ENCODE measurements around the gene KLF2.
A peak's percentile ranks its signal among the peaks of the same experiment; 100 is the strongest.

KLF2 gene

DNA sequence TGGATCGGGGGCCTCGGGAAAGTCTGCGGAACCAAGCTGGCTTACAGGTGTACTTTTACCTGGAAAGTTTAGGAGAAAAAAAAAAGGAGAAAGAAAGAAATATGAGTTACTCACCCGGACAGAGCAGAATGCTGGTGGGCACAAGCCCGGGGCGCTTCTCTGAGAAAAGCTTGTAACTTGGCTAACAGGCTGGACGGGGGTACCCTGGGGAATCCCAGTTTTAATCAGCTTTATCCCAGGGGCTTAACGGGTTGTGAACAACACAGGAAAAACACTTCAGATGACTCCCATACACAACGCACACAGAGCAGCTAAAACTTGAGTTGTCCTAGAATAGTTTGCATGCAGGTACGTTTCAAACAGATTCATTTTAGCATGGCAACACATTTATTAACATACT is 37.3 kb downstream of the KLF2 start:
- DNase-seq (ENCODE audit: extremely low read depth in 1 of 2, low read depth in 1 of 2): no peak

DNA sequence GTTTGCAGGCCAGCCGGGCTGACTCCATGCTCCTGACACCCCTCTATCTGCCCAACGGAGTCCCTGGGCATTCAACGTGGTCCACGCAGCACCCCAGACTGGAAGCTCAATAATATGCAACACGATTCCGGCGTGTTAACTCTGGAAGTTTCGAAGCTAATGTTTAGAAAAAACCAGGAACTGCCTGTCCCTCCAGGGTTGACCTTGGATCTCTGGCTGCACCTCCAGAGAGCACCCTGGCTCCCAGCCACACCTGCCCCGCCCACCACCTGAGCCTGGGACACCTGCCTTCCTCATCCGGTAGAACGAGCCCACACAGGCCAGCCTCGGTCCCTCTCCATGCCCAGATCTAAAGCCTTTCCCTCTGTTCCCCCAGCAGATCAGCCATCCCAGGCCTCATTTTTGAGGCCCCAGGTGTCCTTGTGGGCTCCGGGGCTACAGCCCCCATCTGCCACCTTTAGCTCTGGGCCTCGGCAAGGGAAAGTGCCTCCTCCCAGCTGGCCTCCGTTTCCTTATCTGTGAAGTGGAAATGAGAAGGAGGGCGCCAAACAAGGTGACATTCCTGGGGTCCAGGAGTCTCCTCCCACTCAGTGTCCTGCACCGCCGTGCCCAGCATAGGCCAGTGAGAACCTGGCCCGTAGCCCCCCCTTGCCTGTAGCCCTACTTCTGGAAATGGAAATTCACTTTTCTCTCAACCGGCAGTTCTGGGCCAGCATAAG is 38.7 kb downstream of the KLF2 start:
- no peak for DNase-seq (ENCODE audit: extremely low read depth in 1 of 2, low read depth in 1 of 2)

DNA sequence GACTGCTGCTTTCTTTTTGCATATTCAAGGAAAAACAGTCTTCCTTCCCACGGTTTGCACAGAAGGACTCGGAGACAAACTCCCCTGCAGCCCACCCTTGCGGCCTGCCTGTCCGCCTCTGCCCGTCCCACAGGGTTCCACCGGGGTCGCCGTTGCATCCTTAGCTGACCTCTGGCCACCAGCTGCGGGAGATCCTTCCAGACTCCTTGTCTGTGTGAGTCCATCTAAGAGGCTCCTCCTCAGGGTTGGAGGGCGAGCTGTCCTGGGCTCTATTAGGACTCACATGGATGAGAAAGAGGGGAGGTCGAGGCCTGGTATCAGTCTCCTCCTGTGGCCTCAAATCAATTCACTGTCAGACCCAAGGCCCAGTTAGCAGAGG is 39.2 kb downstream of the KLF2 start:
- no peak for DNase-seq (ENCODE audit: extremely low read depth in 1 of 2, low read depth in 1 of 2)

DNA sequence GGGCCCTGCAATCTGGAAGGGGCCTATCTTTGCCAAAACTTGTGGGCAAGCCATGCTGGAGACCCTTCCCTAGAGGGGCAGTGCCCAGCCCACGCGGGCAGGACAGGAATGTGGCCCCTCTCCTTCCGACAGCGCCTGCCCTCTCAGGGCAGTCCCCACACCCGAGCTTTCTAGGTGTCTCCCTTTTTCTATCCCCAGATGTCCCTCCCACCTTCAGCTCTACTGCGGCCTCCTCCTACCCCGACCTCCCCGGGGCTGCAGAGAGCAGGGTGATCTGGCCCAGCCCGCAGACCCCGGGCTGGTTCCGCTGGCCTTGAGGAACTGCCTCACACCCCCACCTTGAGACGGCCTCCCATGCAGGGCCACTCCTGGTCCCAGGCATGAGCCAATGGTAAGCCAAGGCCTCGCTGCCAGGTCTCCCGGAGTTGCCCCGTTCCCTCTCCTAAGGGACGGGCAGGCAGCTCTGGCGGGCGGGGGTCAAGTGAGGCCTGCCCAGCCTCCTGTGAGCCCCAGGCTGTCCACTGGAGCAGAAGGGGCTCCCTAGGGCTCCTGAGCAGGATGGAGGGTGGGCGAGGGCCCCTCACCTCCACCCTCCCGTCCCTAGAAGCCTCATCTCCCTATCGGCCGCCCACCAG is 39.7 kb downstream of the KLF2 start:
- DNase-seq (ENCODE audit: extremely low read depth in 1 of 2, low read depth in 1 of 2): no peak

DNA sequence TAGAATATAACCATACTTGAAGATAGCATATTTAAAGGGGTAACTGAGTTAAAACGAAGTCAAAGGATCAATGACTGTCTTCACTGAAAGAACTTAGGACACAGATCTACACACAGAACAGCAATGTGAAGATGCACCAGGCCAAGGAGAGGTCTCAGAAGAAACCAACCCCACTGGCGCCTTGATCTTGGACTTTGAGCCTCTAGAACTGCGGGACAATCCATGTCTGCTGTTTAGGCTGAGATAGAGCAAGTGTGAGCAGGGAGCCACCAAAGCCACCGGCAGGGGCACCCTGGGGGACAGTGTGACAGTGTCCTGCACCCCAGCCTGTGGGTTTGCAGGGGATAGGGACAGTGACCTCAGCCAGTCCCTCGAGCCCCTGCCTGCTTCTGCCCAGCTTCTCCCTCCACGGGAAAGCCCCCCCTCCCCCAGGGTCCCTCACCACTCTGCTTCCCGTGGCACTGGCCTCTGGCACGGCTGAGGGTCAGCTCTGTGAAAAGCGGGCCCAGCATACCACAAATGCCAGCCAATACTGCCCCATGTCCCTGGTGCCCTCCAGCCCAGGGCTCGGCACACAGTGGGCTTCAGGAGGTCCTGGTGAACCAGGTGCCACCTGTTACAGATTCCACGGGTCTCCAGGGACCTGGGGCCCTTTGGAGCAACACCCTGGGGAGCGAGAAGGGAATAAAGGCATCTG is 40.8 kb downstream of the KLF2 start:
- DNase-seq (ENCODE audit: extremely low read depth in 1 of 2, low read depth in 1 of 2): no peak

DNA sequence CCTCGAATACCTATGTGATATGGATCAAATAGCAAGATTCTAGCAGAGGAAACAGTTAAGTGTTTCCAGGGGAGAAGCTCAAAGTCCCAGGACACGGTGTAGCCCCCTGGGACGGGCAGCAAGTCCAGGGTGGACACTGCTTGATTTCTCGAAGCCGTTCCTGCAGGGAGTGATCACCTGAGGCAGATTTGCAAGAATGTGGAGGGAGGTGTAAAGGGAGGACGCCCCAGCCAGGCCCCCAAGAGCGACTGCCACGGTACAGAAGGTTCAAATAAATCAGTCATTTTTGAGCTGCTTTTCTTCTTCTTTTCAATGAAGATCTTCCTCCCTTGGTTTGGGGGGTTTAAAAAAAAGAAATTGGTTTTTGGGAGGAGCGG is 41.4 kb downstream of the KLF2 start:
- DNase-seq (ENCODE audit: extremely low read depth in 1 of 2, low read depth in 1 of 2): no peak

DNA sequence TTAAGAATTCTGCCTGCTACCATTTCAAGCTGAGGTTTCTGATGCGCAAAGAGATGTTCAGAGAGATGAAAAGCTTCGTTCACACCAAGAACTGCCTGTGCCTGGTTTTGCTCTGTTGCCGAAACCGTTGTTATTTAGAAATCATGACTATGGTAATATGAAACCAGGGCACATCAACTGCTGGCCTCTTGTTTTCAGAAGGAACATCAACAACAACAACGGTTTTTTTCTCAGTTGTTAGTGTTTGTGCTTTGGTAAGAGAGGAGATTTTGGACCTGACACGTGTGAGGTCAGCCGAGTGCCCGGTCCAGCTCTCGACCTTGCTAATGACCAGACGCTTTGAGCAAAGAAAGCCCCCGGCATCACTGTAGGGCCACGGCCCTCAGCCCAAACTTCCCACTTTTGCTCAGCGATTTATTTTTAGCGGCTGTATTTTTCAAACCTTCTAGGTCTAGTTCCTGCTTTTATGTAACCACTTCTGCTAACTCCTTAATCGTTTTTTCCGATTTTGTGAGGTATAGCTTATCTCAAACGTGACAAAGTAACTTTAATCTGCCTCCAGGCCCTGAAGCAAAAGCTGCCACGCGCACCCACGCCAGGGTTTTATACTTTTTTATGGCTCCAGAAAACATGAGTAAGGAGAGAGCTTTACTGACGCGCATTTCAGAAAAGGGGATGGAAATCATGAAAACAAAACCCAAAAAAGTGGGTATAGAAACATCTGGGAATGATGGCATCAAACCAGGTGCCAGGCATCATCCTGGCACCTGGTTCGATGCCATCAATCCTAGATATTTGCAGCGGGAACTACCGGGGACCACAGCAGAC is 42.0 kb downstream of the KLF2 start:
- no peak for DNase-seq (ENCODE audit: extremely low read depth in 1 of 2, low read depth in 1 of 2)

DNA sequence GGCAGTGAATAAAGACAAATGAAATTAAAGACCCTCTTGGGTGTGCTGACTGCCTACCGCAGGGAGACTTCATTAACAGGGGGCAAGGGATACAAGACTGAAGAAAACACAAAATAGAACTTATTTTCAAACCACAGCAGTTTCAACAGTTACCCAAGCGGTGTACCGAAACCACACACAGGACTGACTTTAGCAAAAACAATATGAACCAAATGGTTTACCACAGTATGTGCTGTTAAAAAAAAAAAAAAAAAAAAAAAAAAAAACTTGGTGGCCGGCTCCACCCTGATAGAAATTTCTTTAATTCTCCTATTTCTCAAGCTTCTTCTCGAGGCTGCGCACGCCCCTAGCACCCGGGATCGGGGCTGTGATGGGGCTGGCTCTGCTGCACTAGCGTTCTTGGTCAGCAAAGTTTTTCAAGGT is 42.6 kb downstream of the KLF2 start:
- no peak for DNase-seq (ENCODE audit: extremely low read depth in 1 of 2, low read depth in 1 of 2)

DNA sequence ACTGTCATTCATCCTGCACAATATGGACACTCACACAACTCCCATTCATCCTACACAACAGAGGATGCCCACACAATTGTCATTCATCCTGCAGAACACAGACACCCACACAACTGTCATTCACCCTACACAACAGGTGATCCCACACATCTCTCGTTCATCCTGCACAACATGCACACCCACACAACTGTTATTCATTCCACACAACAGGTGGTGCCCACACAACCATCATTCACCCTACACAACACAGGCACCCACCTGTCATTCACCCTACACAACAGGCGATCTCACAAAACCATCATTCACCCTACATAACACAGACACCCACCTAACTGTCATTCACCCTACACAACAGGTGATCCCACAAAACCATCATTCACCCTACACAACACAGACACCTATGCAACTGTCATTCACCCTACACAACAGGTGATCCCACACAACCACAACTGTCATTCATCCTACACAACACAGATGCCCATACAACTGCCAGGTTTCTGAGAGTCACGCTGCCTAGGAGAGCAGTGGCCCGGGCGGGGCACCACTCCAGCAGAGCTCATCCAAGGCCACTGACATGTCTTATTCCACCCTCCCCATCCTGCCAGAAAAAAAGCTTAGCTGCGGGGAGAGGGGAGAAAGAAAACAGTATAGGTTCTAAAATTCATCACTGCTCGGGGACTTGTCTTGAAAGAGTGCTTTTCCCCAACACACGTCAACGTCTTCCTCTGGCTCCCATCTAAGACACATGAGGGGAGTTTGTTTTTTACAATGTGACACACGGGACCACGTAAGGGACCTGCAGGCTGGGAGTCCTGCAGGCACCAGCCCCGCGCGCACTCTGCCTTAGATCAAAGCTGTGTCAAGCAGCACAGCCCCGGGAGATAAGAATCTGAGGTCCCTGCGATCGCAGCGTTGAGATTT is 44.0 kb downstream of the KLF2 start:
- no peak for DNase-seq (ENCODE audit: extremely low read depth in 1 of 2, low read depth in 1 of 2)

DNA sequence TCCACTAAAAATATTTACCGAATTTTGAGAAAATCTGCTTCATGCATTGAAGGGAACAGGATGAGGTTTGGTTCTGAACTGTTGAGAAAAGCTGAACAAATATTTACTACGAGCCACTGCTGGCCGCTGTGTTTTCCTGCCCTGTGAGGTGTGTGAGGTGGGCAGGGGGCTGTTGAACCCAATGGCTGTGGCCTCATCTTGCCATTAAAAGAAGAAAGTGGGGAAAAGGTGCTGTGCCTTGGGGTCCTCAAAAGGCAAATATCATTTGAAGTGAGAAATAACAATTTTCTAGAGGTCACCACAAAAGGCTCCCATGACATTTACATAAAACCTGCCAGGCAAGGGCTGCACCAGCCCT is 44.7 kb downstream of the KLF2 start:
- DNase-seq (ENCODE audit: extremely low read depth in 1 of 2, low read depth in 1 of 2): no peak

DNA sequence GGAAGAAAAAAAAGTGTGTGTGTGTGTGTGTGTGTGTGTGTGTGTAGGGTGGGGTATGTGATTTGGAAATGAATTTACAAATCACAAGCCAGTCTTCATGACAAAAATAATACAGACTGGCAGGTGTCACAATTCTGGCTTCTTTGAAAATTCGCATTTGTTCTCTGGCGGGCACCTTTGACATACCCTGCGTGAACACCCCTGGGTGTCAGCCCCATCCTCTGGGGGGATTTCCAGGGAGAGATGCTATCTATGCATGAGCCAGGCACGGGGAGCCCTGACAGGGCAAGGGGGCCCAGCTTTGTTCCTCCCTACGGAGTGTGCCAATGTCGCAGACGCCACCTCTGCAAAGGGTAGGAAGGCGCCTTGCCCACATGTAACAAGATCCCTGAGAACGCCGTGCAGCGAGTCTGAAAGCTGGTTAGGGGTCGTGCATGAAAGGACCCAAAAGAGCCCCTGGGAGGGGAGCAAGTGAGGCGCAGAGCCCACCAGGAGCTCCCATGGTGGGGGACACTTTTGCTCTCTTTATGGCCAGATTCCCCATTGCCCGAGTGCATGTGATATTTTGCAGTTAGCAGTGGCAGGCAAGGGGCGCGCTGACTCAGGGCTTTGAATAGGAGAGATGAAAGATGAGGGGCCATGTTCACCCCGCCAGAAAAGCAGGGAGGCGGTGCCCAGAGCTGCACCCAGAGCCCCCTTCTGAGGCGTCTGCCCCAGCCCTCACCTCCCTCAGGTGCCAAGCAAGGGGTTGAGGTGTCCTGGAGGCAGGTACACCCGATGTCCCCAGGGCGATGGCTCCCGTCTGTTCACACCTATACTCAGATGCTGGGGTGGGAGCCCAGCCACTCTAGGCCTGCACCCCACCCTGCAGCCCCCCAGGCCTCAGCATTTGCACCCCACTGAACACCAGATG is 45.3 kb downstream of the KLF2 start:
- DNase-seq (ENCODE audit: extremely low read depth in 1 of 2, low read depth in 1 of 2): no peak

DNA sequence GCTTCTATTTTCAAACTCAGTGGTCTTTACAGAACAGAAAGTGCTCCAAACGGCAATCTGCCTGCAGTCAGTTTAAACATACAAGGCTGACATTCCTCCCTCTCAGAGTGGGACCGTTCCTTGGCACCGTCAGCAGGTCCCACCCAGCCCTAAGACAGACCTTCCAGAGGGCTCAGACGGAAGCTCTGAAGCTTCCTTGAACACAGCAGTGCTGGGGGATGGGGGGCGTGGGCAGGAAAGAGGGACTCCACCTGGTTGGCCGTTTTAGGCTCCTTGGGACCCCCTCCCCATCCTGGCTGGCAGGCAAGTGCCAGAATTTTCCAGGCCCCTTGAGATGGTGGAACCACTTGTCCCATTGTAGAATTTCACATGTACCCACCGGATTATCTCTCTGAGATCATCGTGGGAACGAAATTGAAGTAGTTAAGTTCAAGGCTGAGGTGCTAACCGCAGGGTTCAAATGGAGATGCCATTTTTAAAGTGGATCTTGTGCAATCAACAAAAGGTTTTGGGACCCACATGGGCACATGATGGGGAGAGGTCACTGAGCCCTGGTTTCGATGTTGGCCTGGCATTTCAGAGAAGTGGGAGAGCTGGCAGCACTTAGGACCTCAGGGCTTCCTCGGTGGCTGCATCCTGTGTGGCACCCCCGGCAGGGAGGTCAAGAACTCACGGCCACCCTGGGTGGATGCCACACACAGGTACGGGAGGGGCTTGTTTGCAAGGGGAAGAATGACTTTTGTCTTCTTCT is 46.2 kb downstream of the KLF2 start:
- no peak for DNase-seq (ENCODE audit: extremely low read depth in 1 of 2, low read depth in 1 of 2)

DNA sequence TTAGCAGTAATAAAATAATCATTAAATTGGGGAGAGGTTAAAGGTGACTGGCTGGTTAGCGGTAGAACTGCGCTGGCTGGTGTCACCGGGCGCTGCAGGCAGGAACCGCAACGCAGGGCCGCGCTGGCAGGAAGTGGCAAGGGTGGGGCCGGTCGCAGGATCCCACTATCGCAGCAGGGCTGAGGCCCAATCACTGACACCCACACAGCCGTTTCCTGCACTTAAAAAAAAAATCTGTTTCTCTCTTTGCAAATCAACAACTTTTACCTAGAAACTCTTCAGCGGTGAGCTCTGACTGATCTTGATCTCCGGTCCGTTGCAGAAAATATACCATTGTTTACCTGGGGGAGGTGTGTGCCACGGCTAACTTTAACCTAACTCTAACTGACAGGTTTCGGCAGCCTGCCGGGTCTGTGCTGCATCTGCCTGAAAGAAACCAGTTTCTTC is 46.9 kb downstream of the KLF2 start:
- DNase-seq (ENCODE audit: extremely low read depth in 1 of 2, low read depth in 1 of 2): peak; percentile 79 to 82

DNA sequence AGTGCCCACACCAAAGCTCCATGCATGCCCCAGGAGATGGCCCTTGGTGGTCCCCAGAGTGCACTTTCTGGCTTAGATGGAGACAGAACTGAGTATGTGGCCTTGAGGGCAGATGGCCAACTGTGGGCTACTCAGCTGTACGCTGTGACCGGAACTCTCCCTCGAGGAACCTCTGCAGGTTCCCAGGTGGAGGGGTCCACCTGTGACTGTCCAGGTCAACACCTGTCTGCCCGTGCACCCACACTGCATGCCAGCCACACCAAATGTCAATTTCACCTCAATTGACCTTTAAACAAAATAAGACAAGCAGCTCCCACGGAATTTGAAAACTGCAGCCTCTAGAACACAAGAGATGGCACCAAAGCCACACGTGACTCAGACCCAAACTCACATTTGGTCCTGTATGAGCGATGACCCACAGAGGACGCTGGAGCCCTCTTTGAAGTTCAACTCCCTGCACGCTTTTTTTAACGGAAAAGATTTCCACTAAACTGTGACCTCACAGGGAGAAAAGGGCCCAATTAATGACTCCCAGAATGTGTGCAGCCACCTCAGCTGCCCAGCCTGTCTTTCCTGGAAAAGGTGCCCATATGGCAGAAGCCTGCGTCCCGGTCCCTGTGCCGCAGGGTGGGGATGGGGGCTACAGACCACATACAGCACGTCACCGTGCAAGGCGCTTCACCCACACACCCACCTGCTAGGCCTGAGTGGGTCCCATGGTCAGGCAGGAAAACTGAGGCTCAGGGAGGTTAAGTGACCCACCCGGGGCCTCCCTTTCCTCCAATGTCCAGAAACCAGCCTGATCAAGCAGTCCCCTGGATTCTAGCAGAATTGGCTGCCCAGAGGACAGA is 47.7 kb downstream of the KLF2 start:
- no peak for DNase-seq (ENCODE audit: extremely low read depth in 1 of 2, low read depth in 1 of 2)

DNA sequence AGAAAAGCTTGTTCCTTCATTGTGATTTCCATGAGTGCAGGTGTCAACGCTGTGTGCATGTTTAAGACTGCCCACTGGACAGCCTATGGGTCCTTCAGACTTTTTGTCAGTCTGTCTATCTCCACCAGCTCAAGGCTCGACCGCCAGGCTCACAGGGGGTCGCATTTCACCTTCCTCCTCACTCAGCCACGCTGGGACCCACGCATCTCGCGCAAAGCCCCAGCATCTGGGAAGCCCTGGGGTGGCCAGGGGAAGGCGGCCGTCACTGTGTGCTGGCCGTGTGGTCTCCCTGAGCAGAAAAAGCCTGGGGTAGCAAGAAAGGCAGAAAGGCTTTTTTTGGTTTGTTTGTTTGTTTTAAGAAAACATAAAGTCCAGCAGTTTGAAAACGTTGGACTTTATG is 48.5 kb downstream of the KLF2 start:
- DNase-seq (ENCODE audit: extremely low read depth in 1 of 2, low read depth in 1 of 2): no peak

DNA sequence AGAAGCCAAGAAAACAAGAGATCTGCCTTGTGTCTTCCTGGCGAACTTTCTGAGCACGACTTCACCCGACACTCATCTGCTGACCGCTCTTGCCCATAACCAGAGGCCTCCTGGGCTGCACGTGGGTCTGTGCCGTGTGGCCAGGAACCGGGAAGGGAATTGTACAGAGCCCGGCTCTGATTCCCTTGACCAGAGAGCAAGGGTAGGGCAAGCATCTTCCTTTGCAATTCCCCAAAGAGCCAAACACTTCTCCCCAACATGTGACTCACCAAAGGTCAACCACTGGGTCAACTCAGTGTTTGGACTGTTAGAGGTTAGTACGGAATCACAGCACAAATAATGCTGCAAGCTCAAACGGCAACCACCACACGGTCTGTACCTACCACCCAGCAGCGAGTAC is 48.9 kb downstream of the KLF2 start:
- DNase-seq (ENCODE audit: extremely low read depth in 1 of 2, low read depth in 1 of 2): no peak

DNA sequence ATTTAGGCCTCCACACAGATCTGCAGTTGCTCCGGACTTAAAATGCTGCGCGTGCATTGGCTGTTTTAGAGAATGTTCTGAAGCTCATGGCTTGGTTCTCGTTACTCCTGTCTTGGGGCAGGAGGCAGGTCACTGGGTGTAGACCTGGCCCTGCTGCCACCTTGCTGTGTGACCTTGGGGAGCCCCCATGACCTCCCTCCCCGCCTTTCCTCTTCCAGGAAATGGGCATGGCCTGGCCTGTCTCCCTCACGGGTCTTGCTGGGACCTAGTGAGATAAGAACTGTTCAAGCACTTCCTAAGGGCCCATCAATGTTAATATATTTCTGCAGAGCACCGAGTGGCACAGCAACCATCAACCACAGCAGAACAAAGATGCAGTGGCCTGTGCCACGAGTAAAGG is 49.4 kb downstream of the KLF2 start:
- no peak for DNase-seq (ENCODE audit: extremely low read depth in 1 of 2, low read depth in 1 of 2)

DNA sequence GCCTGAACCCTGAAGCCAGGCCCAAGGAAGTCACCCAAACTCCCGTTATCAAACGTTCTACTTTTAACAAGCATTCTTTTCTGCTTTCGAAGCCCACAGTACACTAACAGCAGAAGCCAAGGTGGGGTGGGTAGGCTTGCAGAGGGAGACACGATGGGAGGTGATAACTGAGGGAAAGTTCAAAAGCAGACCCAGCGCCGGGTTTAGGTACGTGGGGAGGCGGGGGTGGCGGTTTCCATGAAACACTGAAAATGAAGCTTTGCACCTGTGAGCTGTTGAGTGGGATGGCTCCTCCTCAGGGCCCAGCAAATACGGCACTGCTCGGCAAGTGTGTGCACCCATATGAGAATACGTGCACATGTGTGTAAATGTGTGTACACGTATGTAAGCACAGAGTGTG is 49.8 kb downstream of the KLF2 start:
- no peak for DNase-seq (ENCODE audit: extremely low read depth in 1 of 2, low read depth in 1 of 2)

All from stimulated activated CD8-positive, alpha-beta memory T cell treated with anti-CD3 and anti-CD28 coated beads, Interleukin-7, amount 100 ng/mL, for 48 hours (primary cell).